NCI-H2107 treated with DMSO at 0.1 percent for 48 hours (cell line): ENCODE measurements around the gene RIPK4.

Source experiments
- DNase-seq: peaks from one replicate; lab custom pipeline; 2025; ENCODE audit not compliant: unreplicated experiment; lab: John Stamatoyannopoulos, UW

The RIPK4 gene

GRCh38 chr21:41755258-41755933 is 11.5 kb downstream of the RIPK4 start:
- no peak for DNase-seq

GRCh38 chr21:41754479-41754891 is 12.4 kb downstream of the RIPK4 start:
- DNase-seq, result no peak

GRCh38 chr21:41753006-41753898 is 13.6 kb downstream of the RIPK4 start:
- no peak for DNase-seq

- no peak for DNase-seq
Observed at GRCh38 chr21:41752231-41752681, 14.6 kb downstream of the RIPK4 start.

- no peak for DNase-seq
Observed at GRCh38 chr21:41751611-41752011, 15.2 kb downstream of the RIPK4 start.

GRCh38 chr21:41750532-41751151 is 16.2 kb downstream of the RIPK4 start:
- no peak for DNase-seq

- DNase-seq, result no peak
Observed at GRCh38 chr21:41750051-41750450, 16.8 kb downstream of the RIPK4 start.

- DNase-seq, result no peak
Observed at GRCh38 chr21:41749286-41749685, 17.6 kb downstream of the RIPK4 start.

- DNase-seq, result no peak
Observed at GRCh38 chr21:41747943-41748738, 18.7 kb downstream of the RIPK4 start.

GRCh38 chr21:41746744-41747006 is 20.2 kb downstream of the RIPK4 start:
- no peak for DNase-seq

- DNase-seq, result no peak
Observed at GRCh38 chr21:41745971-41746743, 20.7 kb downstream of the RIPK4 start.

GRCh38 chr21:41745026-41745820 is 21.6 kb downstream of the RIPK4 start:
- no peak for DNase-seq

GRCh38 chr21:41744028-41744930 is 22.6 kb downstream of the RIPK4 start:
- DNase-seq, result no peak

- no peak for DNase-seq
Observed at GRCh38 chr21:41743321-41744027, 23.4 kb downstream of the RIPK4 start.

GRCh38 chr21:41742073-41742875 is 24.6 kb downstream of the RIPK4 start:
- DNase-seq, result no peak

- DNase-seq, result no peak
Observed at GRCh38 chr21:41741253-41742072, 25.4 kb downstream of the RIPK4 start.
